AG09319 (cell line): Measurements from ENCODE around the gene MRGPRG.

Experiments used
- DNase-seq: peaks from one replicate; pipeline ENCODE4 v3.0.0-alpha.2; 2010; ENCODE audit warnings: low read depth; ENCODE audit errors: extremely low read depth
- TF ChIP-seq, protein P1 (sequence below): IDR thresholded peaks from 2 replicates; pipeline ENCODE4 v1.5.1; 2011; ENCODE audit warnings: low read depth, mild to moderate bottlenecking, inconsistent platforms, low read length, moderate library complexity

The MRGPRG gene

DNA sequence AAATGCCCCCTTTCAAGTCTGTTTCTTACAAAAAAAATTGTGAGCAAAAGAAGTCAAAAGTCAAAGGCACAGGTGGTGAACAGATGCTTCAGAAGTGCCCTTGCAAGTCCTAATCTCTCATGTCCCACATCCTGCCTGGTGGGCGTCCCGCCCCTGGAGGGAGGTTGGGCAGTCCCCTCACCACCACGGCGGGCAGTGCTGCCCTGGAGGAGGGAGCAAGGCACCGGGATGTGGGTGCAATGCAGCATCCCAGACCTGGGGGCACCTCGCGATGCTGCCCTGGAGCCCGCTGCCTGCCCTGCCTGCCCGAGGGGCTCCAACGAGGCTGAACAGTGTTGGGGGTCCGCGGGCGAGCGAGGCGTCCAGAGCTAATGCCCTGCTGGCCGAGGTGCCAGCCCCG lies 15.9 kb downstream of the MRGPRG start:
- TF ChIP-seq, protein P1, sequence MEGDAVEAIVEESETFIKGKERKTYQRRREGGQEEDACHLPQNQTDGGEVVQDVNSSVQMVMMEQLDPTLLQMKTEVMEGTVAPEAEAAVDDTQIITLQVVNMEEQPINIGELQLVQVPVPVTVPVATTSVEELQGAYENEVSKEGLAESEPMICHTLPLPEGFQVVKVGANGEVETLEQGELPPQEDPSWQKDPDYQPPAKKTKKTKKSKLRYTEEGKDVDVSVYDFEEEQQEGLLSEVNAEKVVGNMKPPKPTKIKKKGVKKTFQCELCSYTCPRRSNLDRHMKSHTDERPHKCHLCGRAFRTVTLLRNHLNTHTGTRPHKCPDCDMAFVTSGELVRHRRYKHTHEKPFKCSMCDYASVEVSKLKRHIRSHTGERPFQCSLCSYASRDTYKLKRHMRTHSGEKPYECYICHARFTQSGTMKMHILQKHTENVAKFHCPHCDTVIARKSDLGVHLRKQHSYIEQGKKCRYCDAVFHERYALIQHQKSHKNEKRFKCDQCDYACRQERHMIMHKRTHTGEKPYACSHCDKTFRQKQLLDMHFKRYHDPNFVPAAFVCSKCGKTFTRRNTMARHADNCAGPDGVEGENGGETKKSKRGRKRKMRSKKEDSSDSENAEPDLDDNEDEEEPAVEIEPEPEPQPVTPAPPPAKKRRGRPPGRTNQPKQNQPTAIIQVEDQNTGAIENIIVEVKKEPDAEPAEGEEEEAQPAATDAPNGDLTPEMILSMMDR = no peak
- no peak for DNase-seq

DNA sequence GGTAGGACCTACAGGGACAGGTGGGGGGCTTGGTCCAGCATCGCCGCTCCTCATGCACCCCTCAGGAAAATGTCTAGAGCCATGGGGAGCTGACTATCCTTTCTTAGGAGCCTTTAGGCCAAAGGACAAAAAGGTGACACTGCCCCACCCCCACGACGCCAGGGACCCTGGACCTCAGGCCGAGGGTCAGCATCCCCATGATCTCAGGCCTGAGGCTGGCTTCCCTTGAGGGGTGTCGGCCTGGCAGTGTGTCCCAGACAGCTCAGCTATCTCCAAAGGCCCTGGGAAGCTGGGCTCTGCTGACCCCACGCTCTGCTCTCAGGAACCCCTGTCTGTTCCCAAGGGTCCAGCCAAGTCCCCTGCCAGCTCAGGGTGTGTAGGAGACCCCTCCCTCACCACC lies 16.3 kb downstream of the MRGPRG start:
- TF ChIP-seq, protein P1 = no peak

DNA sequence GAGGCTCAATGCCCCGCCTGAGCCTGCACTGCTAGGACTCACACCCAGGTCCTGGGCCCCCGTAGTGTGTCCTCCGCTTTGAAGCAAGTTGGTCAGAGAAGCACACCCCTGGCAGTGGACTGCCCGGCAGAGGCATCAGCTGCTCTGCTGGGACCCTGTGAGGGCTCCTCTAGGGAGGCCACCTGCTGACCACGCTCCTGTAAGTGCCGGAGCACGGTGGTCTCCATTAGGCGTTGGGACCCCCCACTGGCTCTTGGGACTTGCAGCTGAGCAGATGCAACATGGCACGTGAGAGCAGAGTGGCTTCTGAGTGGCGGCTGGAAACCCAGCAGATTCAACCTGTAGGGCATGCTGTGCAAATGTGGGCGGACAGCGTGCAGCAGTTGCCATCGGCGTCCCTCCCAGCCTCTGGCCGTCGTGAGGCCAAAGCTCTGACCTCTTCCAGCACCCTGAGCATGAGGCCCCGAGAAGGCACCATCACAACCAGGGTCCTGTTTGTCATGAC lies 16.9 kb downstream of the MRGPRG start:
- DNase-seq = no peak
- TF ChIP-seq, protein P1 = no peak

More for the DNA sequence above, 16.3 kb downstream of the MRGPRG start:
- DNase-seq = no peak

DNA sequence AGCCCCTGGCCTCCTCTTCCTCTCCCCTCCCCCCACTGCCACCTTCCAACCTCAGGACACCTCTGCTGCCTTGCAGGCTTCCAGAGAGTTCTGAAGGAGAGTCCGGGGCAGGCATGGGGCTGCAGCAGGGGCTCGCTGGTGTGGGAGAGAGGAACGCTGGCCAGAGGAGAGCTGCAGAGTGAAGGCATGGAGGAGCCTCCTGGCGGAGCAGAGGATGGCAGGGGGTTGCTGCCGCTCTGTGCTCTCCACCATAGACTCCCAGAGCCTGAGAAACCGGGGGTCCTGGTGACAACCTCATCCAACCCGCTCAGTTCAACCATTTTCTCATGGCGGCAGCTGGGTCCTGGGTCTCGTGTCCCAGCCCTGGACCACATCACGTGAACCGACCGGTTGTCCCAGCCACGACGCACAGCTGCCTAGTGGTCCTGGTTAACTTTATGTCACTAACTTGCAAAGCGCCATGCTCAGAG lies 17.5 kb downstream of the MRGPRG start:
- DNase-seq = no peak
- TF ChIP-seq, protein P1 = no peak

DNA sequence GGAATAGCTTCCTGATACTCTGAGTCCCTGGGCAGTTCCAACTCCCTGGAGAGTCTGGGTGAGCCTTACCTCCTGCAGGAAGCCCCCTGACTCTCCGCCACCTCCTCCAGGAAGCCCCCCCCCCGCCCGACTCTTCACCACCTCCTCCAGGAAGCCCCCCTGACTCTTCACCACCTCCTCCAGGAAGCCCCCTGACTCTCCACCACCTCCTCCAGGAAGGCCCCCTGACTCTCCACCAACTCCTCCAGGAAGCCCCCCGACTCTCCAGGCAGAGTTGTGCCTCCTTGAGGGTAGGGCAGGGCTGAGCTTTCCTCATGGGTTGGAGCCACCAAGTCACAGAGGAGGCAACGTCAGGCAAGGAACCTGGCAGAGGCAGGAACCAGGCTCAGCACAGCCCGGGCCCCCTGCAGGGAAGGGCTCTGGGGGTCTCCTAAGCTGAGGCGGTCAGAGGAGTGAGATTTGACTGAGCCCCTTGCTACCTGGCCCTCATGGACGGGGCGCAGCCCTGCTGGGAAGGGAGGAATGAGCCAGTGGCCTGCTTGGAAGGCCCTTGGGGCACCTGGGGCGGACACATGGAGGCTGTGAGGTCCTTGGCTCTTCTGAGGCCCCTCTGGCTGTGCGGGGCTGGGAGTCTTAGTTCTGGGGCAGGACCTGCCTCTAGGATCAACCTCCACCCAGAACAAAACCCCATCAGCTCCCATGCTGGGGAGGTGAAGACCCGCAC lies 18.1 kb downstream of the MRGPRG start:
- TF ChIP-seq, protein P1 = no peak
- no peak for DNase-seq

DNA sequence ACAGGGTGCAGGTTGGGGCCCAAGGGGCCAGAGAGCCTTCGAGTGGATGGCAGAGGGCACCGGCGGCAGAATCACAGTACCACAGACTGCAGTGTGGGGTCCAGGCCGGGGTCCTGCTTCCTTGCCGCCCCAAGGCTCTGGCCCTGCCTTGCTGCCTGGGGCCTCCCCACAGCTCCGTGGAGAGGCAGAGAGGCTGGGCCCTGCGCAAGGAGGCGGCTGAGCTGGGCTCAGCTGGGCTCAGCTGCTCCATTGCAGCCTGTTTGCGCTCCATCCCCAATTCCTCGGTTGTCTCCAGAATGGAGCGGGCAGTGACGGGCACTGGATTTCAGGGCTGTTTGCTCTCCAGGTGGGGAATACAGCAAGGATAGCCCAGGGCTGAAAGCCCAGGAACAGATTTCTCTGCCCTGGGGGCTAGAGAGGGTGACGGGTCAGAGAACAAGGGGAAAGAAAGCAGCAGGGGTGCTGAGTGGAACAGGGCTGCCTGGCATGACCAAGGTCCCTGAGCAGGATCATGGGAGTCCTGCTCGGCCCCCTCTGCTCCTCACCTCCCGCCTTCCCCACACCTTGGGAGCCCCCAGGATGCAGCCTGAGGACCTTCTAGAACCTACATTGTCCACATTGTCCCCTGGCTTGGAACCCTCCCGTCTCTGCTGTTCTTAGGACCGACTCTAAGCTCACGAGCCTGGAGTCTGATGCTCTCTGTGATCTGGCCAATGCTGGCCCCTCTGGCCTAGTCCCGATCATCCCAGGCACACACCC lies 18.9 kb downstream of the MRGPRG start:
- DNase-seq = no peak
- TF ChIP-seq, protein P1 = no peak

DNA sequence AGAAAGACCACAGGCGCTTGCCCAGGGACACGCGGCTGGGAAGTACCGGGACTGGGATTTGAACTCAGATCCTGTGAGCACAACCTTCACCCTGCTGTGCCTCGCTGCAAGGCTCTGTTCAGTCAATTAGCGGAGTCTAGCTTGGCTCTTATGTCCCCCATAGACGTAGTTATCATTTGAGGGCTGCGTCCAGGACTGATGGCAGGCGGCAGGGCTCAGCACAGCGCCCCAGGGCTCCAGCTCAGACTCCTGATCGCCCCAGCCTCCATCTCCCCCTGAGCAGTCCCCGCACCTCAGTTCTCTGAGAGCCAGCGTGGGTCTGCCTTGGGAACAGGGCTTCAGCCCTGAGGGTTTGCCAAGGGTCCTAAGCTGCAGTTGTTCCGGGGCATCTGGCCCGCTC lies 19.8 kb downstream of the MRGPRG start:
- TF ChIP-seq, protein P1 = no peak
- DNase-seq = no peak
